NCI-H748 (cell line): Measurements from ENCODE around the gene BAG1.

Source experiments
- DNase-seq: peaks from one replicate; lab custom pipeline; 2025; ENCODE audit not compliant: unreplicated experiment; lab: John Stamatoyannopoulos, UW

BAG1 gene

GRCh38 chr9:33277484-33277883, 13.0 kb upstream of the BAG1 start:
- no peak for DNase-seq

GRCh38 chr9:33273972-33274328, 9.4 kb upstream of the BAG1 start:
- DNase-seq: no peak

DNA sequence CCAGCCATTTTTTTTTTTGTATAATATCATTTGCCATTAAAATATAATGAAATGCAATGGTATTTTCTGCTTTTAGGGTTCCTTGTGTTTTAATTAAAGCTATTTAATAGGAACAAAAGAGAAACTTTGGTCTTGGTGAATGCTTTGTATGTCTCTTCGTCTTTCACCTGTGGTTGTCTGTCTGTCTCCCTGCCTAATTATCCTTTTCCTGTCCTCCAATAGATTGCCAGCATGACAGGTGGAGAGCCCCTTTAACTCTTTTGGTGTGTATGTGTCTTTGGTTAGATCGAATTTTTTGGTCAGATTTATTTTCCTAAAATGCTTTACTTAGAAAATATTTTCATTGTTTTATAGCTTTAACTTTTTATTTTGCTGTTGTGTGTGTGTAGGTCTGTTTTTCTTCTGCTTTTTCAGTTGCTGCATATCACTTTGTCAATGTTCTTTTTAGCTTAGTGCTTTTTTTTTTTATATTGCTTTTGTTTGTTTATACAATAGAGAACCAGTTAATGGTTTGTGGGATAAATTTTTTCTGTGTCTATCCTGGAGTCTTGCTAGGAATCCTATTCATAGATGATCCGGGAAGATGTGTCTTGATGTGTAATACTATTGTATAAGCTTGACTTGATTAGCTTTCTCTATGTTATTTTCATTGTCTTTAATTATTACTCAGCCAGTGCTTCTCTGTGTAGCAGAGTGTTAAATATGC, 8.9 kb upstream of the BAG1 start:
- no peak for DNase-seq

DNA sequence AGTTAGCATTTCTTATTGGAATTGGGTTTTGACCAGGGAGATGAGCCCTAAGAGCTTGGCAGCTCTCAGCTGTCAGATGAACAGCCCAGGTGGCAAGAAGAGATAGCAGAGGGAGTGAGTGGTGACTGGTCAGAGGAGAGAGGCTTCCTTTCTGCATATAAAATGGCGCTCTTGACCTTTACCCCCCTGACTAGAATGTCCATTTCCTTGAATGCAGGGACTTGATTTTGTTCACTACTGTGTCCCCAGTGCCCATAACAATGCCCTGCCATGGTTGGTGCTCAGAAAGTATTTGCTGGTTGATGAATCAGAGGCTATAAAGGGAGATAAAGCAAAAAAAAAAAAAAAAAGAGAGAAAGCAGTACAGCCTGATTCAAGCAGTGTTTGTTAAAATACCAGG, 7.6 kb upstream of the BAG1 start:
- no peak for DNase-seq

DNA sequence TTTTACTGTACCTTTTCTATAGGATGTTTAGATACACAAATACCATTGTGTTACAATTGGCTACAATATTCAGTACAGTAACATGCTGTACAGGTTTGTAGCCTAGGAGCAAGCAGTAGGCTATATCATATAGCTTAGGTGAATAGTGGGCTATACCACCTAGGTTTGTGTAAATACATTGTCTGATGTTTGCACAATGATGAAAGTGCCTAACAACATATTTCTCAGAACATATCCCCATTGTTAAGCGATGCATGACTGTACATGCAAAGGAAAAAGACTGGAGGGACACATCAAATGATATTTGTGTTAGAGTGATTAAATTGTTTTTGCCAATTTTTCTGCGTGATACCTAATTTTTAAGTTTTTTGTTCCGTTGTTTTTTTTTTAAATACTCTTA, 5.6 kb upstream of the BAG1 start:
- DNase-seq: no peak

- no peak for DNase-seq
Observed at GRCh38 chr9:33267151-33267767, 2.8 kb upstream of the BAG1 start.

DNA sequence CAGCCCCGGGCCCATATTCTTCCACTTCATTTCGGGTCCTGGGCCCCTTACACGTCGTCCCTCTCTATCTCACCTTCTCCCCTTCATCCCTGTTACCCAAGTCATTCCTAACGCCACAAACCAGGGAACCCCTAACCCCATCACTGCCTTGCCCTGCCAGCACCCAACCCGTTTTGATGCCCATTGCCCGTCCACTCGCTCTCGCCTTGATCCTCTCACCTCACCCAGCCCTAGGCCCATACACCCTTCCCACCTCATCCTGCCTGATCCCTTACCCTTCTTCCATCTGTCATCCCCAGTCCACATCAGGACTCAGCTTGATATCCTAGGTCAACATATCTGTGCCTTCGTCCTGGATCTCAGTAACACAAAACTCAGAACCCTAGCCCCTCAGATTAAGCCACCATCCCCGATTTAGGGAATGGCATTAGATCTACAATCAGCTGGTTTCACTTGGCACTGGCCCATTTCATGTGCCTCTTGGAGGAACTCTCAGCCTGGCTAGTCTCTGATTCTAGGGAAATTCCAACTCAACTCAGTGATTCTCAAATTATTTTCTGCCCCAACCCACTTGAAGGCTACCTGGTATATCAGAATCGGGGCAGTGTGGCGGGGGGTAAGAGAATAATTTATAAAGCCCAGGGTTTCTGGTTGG, 830 bp upstream of the BAG1 start:
- no peak for DNase-seq

DNA sequence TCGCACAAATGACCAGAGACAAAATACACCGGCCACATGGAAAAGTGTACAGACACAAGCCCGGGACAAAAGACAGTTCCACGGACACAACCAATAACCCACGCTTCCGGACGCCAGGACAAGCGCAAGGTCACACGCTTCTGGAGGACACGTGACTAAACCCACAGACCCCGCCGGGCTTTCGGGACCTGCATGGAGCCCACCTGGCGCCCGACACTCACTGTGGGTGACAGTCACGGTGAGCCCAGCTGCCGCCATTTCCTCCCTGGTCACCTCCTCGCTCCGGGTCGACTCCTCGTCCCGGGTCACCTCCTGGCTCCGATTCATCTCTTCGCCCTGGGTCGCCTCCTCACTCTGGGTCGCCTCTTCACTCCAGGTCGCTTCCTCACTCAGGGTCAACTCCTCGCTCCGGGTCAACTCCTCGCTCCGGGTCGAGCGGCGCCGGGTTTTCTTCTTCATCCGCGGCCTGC, 470 bp downstream of the BAG1 start:
- DNase-seq: peak; percentile 57

DNA sequence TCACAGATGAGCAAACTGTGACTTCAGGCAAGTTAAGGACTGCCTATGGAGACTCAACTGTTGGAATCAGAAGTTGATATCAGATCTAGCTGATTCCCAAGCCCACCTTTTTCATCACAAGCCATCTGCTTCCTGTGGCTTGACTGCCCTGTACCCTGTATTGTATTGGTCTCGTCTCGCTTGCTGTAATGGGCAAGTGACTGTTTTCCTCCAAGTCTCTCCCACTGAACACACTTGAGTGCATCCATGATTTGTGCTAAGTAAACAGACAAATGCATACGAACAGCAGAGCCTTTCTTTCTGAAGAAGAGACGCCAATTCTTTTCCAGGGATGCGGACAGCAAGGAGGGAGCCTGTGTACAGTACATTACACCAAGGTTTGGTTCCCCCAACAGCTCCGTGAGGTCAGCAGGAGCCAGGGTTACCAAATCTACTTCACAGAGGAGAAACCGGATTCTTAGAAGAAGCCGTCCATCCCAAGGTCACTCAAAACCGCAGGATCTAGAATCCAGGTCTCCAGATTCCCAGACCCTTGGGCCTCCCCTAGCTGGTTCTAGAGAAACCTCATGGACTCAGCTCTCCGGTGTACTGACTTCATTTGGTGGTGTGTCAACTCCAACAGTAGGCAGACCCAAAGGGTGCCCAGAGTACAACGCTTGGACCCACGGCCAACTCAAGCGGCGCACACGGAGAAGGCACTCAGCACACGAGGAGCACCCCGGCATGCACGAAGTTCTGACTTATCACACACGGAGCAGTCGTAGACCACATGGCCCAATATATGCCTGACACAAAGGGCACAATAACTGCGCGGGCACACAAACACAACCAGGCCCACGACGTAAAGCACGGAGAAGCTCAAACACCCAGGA, 1.1 kb downstream of the BAG1 start:
- peak; percentile 51 for DNase-seq

DNA sequence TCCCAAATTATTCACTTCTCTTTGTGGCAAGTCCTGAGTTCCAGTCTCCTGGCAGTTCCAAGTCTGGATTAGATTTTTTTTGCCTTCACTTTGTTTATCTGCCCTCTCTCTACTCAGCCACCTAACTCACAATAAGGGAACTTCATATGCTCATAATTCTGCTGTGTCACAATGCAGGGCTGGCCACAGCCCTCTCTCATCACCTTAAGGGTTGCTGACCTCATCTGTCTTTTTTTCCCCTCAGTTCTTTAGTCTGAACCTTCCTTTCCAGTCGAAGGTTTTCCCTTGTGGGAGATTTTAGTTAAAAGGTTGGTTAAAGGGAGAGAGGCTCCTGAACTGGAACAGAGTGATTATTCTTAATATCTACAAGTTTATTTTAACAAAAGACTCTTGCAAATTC, 4.1 kb downstream of the BAG1 start:
- no peak for DNase-seq

- no peak for DNase-seq
Observed at GRCh38 chr9:33257276-33257675, 7.2 kb downstream of the BAG1 start.

DNA sequence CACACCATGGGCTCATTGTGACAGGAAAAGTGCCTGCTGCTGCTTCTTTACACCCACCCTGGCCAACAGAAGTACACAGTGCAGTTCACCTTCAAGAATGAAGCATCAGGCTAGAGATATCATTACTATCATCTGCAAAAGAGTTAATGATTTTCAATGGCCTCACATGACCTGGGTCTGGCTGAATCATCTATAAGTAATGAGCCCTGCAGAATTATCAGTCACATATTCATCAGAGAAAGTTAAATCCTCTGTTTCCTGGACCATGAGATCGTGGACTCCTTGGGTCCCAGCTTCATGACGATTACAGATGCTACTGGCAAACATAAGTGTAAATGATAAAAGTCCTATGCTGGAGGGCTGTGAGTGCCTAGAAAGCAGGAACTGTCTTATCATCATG, 8.3 kb downstream of the BAG1 start:
- no peak for DNase-seq

DNA sequence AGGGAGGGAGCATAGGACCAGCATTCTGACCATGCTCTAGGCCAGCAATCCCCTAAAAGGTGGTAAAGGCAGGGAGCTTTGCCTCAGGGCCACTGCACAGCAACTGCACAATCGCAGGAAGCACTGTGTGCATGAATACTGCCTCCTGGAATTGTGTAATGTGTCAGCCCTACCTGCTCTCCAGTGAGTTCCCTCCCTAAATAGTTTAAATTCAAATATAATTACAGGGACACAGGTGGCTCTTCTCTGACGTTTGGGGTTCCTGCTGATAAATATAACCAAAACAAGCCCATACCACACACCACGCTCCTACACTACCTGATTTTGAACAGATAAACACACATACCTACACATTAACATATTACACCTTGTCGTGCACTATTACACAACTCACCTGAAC, 9.0 kb downstream of the BAG1 start:
- no peak for DNase-seq

DNA sequence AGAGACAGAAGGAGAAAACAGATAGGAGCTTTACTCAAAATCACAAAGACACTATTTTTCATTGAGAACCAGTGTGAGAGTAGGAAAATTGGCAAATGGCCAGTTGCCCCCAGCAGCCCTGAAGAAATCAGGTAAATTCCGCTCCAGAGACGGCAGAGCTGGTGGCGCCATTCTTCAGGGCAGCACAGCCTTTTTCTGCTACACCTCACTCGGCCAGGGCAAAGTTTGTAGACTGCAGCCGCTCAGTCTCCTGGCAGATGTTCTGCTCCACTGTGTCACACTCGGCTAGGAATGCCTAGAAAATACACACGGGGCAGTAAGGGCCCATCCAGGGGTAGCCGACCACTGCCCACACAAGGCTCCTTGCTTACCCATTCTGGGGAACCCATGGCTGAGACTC, 9.5 kb downstream of the BAG1 start:
- DNase-seq: no peak

DNA sequence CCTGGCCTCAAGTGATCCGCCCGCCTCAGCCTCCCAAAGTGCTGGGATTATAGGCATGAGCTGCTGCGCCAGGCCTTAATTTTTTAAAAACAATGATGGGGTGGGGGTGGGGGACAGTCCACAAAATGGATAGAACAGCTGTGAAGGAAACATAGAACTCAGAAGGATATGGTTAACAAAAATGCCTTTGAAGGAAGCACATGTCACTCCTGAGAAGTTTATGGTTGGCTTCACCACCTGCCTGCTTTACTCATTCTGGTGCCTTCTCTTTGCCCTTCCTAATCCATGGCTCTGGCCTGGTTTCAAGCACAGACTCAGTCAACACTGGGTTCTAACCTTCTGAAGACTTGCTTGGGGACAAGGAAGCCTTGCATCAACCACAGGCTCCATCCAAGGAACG, 10.3 kb downstream of the BAG1 start:
- DNase-seq: no peak

DNA sequence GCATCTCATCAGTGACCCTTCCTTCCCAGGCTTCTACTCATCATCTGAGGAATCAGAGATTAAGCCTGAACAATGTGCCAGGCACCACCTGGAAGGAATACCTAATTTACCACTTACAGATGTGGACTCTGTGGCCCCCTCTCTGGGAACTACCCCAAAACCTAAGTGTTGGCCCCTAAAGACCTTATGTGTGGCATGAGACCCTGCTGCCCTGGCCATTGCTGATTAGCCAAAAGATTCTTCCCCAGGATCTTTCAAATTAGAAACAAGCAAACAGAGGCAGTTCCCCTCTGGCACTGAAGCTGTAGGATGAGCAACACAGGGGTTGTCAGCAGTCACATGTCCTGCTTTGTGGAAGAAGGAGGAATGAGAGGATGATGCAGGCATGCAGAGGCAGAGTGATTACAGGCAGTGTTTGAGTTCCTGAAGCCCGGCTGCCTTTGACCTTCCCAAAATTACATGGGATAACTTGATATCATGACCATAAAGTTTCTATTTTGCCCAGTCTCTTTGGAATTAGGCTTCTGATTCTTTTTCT, 14.0 kb downstream of the BAG1 start:
- DNase-seq: no peak

DNA sequence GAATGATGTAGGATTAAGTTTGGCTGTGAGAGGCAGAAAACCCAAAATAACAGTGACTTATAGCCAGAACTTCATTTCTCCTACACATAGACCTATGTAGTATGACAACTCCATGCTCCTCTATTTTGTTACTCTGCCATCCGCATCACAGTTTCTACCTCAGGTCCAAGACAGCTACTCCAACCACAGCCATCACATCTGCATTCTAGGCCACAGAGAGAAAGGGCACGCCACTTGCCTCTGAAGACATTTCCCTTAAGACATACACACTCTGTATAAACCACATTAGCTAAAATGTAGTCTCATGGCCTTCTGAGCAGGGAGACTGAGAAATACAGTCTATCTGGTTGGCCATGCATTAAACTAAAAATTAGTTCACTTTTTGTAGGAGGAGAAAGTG, 14.5 kb downstream of the BAG1 start:
- DNase-seq: no peak

- no peak for DNase-seq
Observed at GRCh38 chr9:33249087-33249658, 15.3 kb downstream of the BAG1 start.

DNA sequence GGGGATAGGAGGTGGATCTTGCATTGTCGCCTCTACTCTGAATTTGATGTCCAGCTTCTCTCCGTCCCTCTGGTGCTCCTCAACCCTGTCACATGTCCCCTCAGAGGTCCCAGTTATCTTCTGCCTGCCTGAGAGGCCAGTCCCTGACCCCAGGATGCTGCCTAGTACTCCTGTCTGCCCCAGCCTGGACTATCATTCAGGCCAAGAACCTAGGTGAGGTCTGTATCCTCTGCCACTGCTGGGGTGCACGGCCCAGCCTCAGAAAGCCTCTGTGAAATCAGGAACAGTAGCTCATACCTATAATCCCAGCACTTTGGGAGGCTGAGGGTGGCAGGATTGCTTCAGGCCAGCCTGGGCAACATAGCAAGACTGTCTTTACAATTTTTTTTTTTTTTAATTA, 15.9 kb downstream of the BAG1 start:
- no peak for DNase-seq

- DNase-seq: no peak
Observed at GRCh38 chr9:33246269-33246860, 18.1 kb downstream of the BAG1 start.

- no peak for DNase-seq
Observed at GRCh38 chr9:33245341-33245740, 19.2 kb downstream of the BAG1 start.
